Activated naive CD4-positive, alpha-beta T cell treated with anti-CD3 and anti-CD28 coated beads, Interleukin-2, amount 50 U/mL, for 24 hours (primary cell): ENCODE data around the gene MBIP.
"Not testable (repeated sequence)": the region's sequence is repeated elsewhere in the genome, so short reads cannot be mapped to it uniquely, and the experiment has no call there.

ENCODE experiments used
- H3K27ac Mint-ChIP-seq: one replicate; pipeline ENCODE4 v1.8.0; 2021; ENCODE audit warnings: mild to moderate bottlenecking, mixed read lengths
- H3K27me3 Mint-ChIP-seq: one replicate; pipeline ENCODE4 v1.8.0; 2021; ENCODE audit warnings: mixed read lengths
- H3K36me3 Mint-ChIP-seq: one replicate; pipeline ENCODE4 v1.8.0; 2021; ENCODE audit warnings: mixed read lengths
- H3K4me1 Mint-ChIP-seq: one replicate; pipeline ENCODE4 v1.8.0; 2021; ENCODE audit warnings: mixed read lengths
- H3K4me3 Mint-ChIP-seq: one replicate; pipeline ENCODE4 v1.8.0; 2021; ENCODE audit warnings: mild to moderate bottlenecking, mixed read lengths
- H3K9me3 Mint-ChIP-seq: one replicate; pipeline ENCODE4 v1.8.0; 2021; ENCODE audit warnings: mixed read lengths

The MBIP gene, protein sequence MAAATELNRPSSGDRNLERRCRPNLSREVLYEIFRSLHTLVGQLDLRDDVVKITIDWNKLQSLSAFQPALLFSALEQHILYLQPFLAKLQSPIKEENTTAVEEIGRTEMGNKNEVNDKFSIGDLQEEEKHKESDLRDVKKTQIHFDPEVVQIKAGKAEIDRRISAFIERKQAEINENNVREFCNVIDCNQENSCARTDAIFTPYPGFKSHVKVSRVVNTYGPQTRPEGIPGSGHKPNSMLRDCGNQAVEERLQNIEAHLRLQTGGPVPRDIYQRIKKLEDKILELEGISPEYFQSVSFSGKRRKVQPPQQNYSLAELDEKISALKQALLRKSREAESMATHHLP

GRCh38 chr14:36320200-36320896, at the start of gene MBIP:
Gene MBIP, minus strand, starts transcription at chr14:36320637. Its CDS starts 49 bp downstream, at chr14:36320588.
- Mint-ChIP-seq H3K27me3 (peaks cover 4% of the 10 kb centered on the region), H3K4me1 (peaks cover 47% of the 10 kb centered on the region), H3K9me3 (peaks cover 4% of the 10 kb centered on the region), H3K4me3 (peak within 1 kb of the TSS; percentile 96), H3K36me3 (peaks cover 2% of the 10 kb centered on the region), H3K27ac (peak within 1 kb of the TSS; percentile 93)

DNA sequence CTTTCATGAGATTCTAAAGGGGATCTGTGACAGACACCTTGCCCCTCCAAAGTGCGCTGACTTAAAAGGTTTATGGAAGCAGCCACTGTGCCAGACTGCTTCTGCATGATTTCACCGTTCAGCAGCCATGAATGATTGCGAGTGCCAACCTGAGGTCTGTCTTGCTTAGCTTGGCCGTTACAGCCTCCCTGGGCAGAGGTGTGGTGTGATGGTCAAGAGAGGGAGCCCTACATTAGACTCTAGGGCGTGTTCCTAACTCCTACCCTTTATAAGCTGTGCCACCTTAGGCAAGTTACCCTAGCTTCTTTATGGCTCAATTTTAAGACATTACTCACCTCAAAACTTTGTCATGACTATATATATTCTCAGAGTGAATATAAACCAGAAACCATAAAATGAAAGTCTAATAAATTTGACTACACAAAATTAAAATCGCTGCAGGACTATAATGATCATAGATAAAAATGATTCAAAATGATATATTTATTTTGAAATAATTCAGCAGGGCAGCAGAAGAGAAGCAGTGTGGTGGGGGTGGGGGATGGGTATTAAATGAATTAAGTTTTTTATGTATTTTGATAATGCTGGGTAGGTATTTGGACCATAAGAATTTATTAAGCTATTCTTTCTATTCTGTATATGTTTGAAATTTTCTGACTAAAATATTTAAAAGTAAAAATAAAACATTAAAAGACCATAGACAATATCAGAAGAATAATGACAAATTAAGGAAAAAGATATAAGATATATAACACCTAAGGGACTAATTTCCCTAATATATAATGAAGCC, 47.7 kb upstream of the MBIP start:
- Mint-ChIP-seq H3K27me3 (peaks cover 3% of the 10 kb centered on the region), H3K27ac (no peak overlapping the region), H3K9me3 (no peaks in the 10 kb centered on the region), H3K36me3 (no peaks in the 10 kb centered on the region), H3K4me1 (no peaks in the 10 kb centered on the region), H3K4me3 (no peak overlapping the region)

GRCh38 chr14:36365766-36366165, 45.3 kb upstream of the MBIP start:
- Mint-ChIP-seq H3K27me3 (peaks cover 3% of the 10 kb centered on the region), H3K4me3 (no peak overlapping the region), H3K9me3 (no peaks in the 10 kb centered on the region), H3K4me1 (no peaks in the 10 kb centered on the region), H3K27ac (no peak overlapping the region), H3K36me3 (no peaks in the 10 kb centered on the region)

- Mint-ChIP-seq H3K4me1 (no peaks in the 10 kb centered on the region), H3K4me3 (no peak overlapping the region), H3K27ac (no peak overlapping the region), H3K27me3 (peaks cover 3% of the 10 kb centered on the region), H3K36me3 (no peaks in the 10 kb centered on the region), H3K9me3 (no peaks in the 10 kb centered on the region)
Observed at GRCh38 chr14:36363704-36364103, 43.3 kb upstream of the MBIP start.

DNA sequence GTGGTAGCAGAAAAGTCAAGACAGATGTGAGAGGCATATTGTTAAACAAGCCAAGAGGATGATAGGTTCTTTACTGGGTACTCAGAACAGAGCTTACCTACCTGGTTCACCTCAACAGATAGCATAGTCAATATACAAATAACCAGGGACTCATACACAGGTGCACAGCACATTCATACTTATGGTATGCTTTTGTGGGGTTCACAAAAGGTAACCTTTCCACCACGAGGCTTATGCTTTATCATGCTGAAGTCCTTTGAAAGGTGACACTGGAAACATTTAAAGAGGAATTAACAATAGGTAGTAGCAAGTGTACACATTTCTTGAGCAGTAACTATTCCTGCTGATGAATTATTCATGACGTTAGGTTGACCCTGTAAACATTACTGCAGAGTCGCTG, 42.2 kb upstream of the MBIP start:
- Mint-ChIP-seq H3K9me3 (no peaks in the 10 kb centered on the region), H3K27me3 (peaks cover 3% of the 10 kb centered on the region), H3K4me1 (no peaks in the 10 kb centered on the region), H3K36me3 (no peaks in the 10 kb centered on the region), H3K4me3 (no peak overlapping the region), H3K27ac (no peak overlapping the region)

DNA sequence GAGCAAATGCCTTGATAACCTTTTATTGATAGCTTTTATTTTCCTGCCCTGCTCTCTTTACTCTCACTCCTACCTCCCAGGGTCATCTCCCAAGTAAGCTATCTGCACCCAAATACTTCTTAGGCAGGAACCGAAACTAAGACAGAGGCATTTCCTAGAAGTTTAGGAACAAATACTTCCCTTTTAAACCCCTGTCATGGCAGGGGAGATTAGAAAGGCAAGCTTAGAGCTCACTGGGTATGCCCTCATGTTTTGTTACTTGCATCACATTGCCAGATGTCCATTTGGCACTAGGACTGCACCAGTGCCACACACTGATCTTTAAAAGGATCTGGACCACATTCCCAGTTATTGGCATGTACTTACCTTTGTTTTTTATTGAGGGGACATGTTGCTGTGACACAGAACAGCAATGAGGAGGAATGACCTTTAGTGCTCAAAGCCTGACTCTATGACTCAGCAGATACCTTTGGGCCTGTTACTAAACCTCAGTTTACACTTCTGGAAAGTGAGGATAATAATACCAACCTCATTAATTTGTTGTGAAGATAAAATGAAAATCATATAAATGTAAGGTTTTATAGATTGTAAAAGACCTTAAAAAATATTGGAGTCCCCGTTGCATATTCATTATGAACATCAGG, 40.9 kb upstream of the MBIP start:
- H3K4me3 Mint-ChIP-seq = no peak overlapping the region
- peaks cover 1% of the 10 kb centered on the region for H3K27me3 Mint-ChIP-seq
- H3K36me3 Mint-ChIP-seq = peaks cover 2% of the 10 kb centered on the region
- H3K9me3 Mint-ChIP-seq = peaks cover 4% of the 10 kb centered on the region
- H3K27ac Mint-ChIP-seq = no peak overlapping the region
- H3K4me1 Mint-ChIP-seq = no peaks in the 10 kb centered on the region

DNA sequence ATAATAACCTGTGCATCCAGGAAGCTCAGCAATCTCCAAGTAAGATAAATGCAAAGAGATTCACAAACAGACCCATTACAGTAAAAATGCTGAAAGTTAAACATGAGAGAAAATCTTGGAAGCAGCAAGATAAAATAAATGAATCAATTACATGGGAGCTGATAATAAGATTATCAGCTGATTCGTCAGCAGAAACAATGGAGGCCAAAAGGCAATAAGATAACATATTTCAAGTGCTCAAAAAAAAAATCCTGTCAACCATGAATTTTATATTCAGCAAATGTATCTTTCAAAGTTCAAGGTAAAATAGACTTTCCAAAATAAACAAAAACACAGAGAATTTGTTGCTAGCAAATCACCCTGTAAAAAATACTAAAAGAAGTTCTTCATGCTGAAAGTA, 36.4 kb upstream of the MBIP start:
- Mint-ChIP-seq H3K4me1 (no peaks in the 10 kb centered on the region), H3K36me3 (peaks cover 2% of the 10 kb centered on the region), H3K9me3 (peaks cover 10% of the 10 kb centered on the region)

GRCh38 chr14:36346052-36346451, 25.6 kb upstream of the MBIP start:
- no peak overlapping the region for H3K27ac Mint-ChIP-seq
- no peaks in the 10 kb centered on the region for H3K36me3 Mint-ChIP-seq
- no peaks in the 10 kb centered on the region for H3K9me3 Mint-ChIP-seq
- H3K27me3 Mint-ChIP-seq = peaks cover 12% of the 10 kb centered on the region
- no peaks in the 10 kb centered on the region for H3K4me1 Mint-ChIP-seq
- no peak overlapping the region for H3K4me3 Mint-ChIP-seq

More for the DNA sequence above, 36.4 kb upstream of the MBIP start:
- Mint-ChIP-seq H3K27ac (no peak overlapping the region), H3K4me3 (no peak overlapping the region), H3K27me3 (peaks cover 8% of the 10 kb centered on the region)

- Mint-ChIP-seq H3K4me1 (no peaks in the 10 kb centered on the region), H3K4me3 (no peak overlapping the region), H3K9me3 (no peaks in the 10 kb centered on the region), H3K27me3 (peaks cover 16% of the 10 kb centered on the region), H3K36me3 (no peaks in the 10 kb centered on the region), H3K27ac (no peak overlapping the region)
Observed at GRCh38 chr14:36344211-36344610, 23.8 kb upstream of the MBIP start.

DNA sequence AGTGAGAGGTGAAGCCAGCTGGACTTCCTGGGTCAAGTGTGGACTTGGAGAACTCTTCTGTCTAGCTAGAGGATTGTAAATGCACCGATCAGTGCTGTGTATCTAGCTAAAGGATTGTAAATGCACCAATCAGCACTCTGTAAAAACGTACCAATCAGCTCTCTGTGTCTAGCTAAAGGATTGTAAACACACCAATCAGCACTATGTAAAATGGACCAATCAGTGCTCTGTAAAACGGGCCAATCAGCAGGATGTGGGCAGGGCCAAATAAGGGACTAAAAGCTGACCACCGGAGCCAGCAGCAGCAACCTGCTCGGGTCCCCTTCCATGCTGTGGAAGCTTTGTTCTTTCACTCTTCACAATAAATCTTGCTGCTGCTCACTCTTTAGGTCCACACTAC, 21.4 kb upstream of the MBIP start:
- H3K27ac Mint-ChIP-seq, H3K9me3 Mint-ChIP-seq, H3K4me3 Mint-ChIP-seq, H3K4me1 Mint-ChIP-seq, H3K36me3 Mint-ChIP-seq: not testable (repeated sequence)
- peaks cover 15% of the 10 kb centered on the region for H3K27me3 Mint-ChIP-seq

DNA sequence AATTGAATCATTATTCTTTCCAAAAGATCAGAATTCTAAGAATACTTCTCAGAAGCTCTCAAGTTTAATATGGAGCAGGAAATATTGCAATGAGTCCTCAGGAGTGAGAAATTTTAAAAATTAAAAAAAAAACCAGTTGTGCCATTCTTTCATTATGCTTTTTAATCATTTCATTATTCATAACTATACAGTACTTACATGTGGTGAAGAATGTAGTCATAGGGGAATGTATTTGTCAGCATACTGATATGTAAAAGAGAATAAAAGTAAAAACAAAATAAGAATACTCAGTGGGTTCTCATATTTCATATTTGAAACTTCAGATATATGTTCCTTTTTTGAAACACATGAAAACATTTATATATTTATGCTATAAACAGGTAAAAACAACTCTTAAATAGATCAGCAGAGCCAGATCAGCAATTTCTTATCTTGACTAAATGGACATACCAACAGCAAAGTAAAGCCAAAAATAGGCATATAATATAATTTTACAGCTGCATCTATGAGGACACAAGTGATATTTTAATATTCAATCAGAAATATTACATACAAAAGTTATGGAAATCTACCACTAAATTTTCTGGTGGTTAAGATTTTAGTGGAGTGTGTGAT, 19.9 kb upstream of the MBIP start:
- no peak overlapping the region for H3K4me3 Mint-ChIP-seq
- H3K9me3 Mint-ChIP-seq = no peaks in the 10 kb centered on the region
- peak overlapping the region; percentile 32 for H3K27ac Mint-ChIP-seq
- H3K36me3 Mint-ChIP-seq = no peaks in the 10 kb centered on the region
- peaks cover 12% of the 10 kb centered on the region for H3K27me3 Mint-ChIP-seq
- no peaks in the 10 kb centered on the region for H3K4me1 Mint-ChIP-seq

DNA sequence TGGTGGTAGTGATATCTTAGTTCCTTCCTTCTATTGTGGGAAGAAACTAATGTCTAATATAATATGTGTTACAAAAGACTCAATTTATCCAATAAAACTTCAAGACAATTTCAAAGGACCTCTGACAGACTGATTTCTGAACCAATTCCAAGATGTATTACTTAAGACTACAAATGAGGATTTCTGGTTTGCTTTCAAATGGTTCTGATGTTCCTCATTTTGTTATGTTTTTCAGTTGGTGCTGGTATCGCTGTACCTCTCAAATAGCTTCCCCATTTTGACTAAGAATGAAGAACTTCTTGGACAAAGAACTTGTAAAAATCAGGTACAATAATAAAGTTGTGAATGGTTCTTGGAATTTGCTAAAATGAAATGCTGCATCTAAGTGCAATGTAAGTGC, 19.4 kb upstream of the MBIP start:
- Mint-ChIP-seq H3K4me3 (no peak overlapping the region), H3K9me3 (no peaks in the 10 kb centered on the region), H3K4me1 (no peaks in the 10 kb centered on the region), H3K36me3 (no peaks in the 10 kb centered on the region), H3K27ac (peak overlapping the region; percentile 32), H3K27me3 (peaks cover 16% of the 10 kb centered on the region)

GRCh38 chr14:36333119-36333518, 12.7 kb upstream of the MBIP start:
- Mint-ChIP-seq H3K27me3 (peaks cover 9% of the 10 kb centered on the region), H3K4me3 (no peak overlapping the region), H3K4me1 (no peaks in the 10 kb centered on the region), H3K27ac (no peak overlapping the region), H3K9me3 (no peaks in the 10 kb centered on the region), H3K36me3 (no peaks in the 10 kb centered on the region)

GRCh38 chr14:36327573-36327972, 7.1 kb upstream of the MBIP start:
- not testable (repeated sequence) for H3K4me3 Mint-ChIP-seq, H3K4me1 Mint-ChIP-seq, H3K27ac Mint-ChIP-seq, H3K36me3 Mint-ChIP-seq, H3K9me3 Mint-ChIP-seq
- peaks cover 21% of the 10 kb centered on the region for H3K27me3 Mint-ChIP-seq

GRCh38 chr14:36325853-36326252, 5.4 kb upstream of the MBIP start:
- H3K36me3 Mint-ChIP-seq = no peaks in the 10 kb centered on the region
- H3K27me3 Mint-ChIP-seq = peaks cover 16% of the 10 kb centered on the region

More at GRCh38 chr14:36325853-36326252, 5.4 kb upstream of the MBIP start:
- H3K4me3 Mint-ChIP-seq = no peak overlapping the region
- peaks cover 2% of the 10 kb centered on the region for H3K4me1 Mint-ChIP-seq
- H3K9me3 Mint-ChIP-seq = peaks cover under 1% of the 10 kb centered on the region
- no peak overlapping the region for H3K27ac Mint-ChIP-seq
